Ovary (tissue), 9 donors: Measurements from ENCODE around the gene SECTM1. TPM values are rescaled to one million over a fixed set of nuclear protein-coding genes. Genes with fewer than 3 reads are reported as not detected.

ENCODE experiments used
- DNase-seq, 5 donors: peaks; one replicate each; pipeline ENCODE4 v3.0.0-alpha.2; 2019 to 2020
- H3K27ac ChIP-seq, 2 donors: fragments of 200-600 bp; one replicate each; pipeline versions ENCODE4 v1.5.1 to v1.8.0; 2019 to 2022
- H3K27me3 ChIP-seq: fragments of 200-600 bp; one replicate; pipeline ENCODE4 v1.8.0; 2022
- H3K36me3 ChIP-seq: fragments of 200-600 bp; sonication (generic); one replicate; pipeline ENCODE4 v1.5.1; 2019
- H3K4me1 ChIP-seq: one replicate; pipeline ENCODE4 v1.8.1; 2013; ENCODE audit warnings: mild to moderate bottlenecking, moderate library complexity; ENCODE audit not compliant: insufficient read depth
- H3K4me3 ChIP-seq: fragments of 200-600 bp; sonication (generic); one replicate; pipeline ENCODE4 v1.5.1; 2017
- H3K9me3 ChIP-seq, 2 donors: fragments of 200-600 bp in 1 of 2; sonication (generic) in 1 of 2; one replicate each; pipeline versions ENCODE4 v1.5.1 to v1.8.1; 2013 to 2019; ENCODE audit warnings: mild to moderate bottlenecking in 1 of 2, moderate library complexity in 1 of 2
- EP300 ChIP-seq: sonication (generic); formaldehyde crosslinking; IDR thresholded peaks from one replicate; pipeline ENCODE4 v1.6.1; 2017; ENCODE audit warnings: antibody characterized with exemption
- POLR2A ChIP-seq: fragments of 450-650 bp; IDR thresholded peaks from one replicate; pipeline ENCODE4 v1.6.1; 2017; ENCODE audit warnings: antibody characterized with exemption, mild to moderate bottlenecking, moderate library complexity
- WGBS, 3 donors: extraction: QIAGEN DNeasy Blood & Tissue Kit in 1 of 3; methylation state at CpG; one replicate each; pipeline versions ENCODE4 v1.1.5 to v1.1.7; 2013 to 2017; 5-methylcytosine and 5-hydroxymethylcytosine counted together
- intact Hi-C, 4 donors: fragments of 100-400 bp; cut with DNase I; formaldehyde crosslinking; loops; one replicate each; pipeline versions ENCODE4 v1.11.0 to v1.15.1; 2022 to 2023
- polyA plus RNA-seq, 2 donors: library from polyadenylated mRNA; stranded (reverse); fragments of 200-250 nt in 1 of 2; fragments of 350-450 nt in 1 of 2; fragmentation: Illumina TruSeq in 1 of 2; extraction: RNeasy Lipid Tissue Mini Kit (QIAGEN cat#74804) in 1 of 2; gene quantifications; one replicate each; pipeline ENCODE4 v1.2.3, GENCODE V29; 2013 to 2014
- total RNA-seq, 7 donors: library from RNA; depleted of rRNA in 2 of 7; stranded (reverse); fragments of >200 nt in 2 of 7; fragmentation: NEBNext Ultra II Directional in 3 of 7; extraction: Animal tissue kit (Norgen Biotek cat#: 25700) in 3 of 7; gene quantifications; one replicate each; pipeline versions ENCODE4 v1.1.0 to v1.2.4, GENCODE V29; 2016 to 2023
- TF ChIP-seq, protein P1 (sequence below), 3 donors: fragments of 450-650 bp in 2 of 3; fragments of 200-600 bp in 1 of 3; IDR thresholded peaks; one replicate each; pipeline versions ENCODE4 v1.5.1 to v1.8.0; 2016 to 2022; ENCODE audit warnings: antibody characterized with exemption in 3 of 3, mild to moderate bottlenecking in 1 of 3
- donor health status: DM: no; HTN: no; CAD: no; lungs with moderate emphysema.
- donor health status: DM: no; HTN: no; CAD: no.
- donor health status: Bipolar disorder and iron deficiency.
- donor health status: DM: yes; HTN: yes; CAD: no.
- donor health status: DM: no; HTN: no; CAD: no.
- donor health status: DM: yes; HTN: yes; CAD: no.

The SECTM1 gene
- total and polyA plus RNA-seq, 9 donors, result 2.1 to 20.8 (median 7.9) TPM

GRCh38 chr17:82328141-82328993 lies 5.2 kb downstream of the SECTM1 start:
- TF ChIP-seq, protein P1, sequence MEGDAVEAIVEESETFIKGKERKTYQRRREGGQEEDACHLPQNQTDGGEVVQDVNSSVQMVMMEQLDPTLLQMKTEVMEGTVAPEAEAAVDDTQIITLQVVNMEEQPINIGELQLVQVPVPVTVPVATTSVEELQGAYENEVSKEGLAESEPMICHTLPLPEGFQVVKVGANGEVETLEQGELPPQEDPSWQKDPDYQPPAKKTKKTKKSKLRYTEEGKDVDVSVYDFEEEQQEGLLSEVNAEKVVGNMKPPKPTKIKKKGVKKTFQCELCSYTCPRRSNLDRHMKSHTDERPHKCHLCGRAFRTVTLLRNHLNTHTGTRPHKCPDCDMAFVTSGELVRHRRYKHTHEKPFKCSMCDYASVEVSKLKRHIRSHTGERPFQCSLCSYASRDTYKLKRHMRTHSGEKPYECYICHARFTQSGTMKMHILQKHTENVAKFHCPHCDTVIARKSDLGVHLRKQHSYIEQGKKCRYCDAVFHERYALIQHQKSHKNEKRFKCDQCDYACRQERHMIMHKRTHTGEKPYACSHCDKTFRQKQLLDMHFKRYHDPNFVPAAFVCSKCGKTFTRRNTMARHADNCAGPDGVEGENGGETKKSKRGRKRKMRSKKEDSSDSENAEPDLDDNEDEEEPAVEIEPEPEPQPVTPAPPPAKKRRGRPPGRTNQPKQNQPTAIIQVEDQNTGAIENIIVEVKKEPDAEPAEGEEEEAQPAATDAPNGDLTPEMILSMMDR (IDR thresholded peaks at IDR 0.05), result no peak
- TF ChIP-seq EP300, result no peak
- H3K4me1 ChIP-seq, result peaks cover 14% of the 10 kb centered on the region
- H3K27me3 ChIP-seq, result no peaks in the 10 kb centered on the region
- intact Hi-C loops, result loop anchor here in 2 of 4 donors (10.0 kb wide), 2 partner anchors 84 to 304 kb away; partner anchors contain the start of genes CENPX (in 1 of the 2) and LRRC45 (in 1 of the 2)
- no peak for DNase-seq
- WGBS, 3 donors, result 68 to 79% (median 75%) methylated on average over 26 to 28 of the region's 28 CpGs
- H3K27ac ChIP-seq, result no peak overlapping the region
- H3K9me3 ChIP-seq, result no peaks in the 10 kb centered on the region
- H3K36me3 ChIP-seq, result no peaks in the 10 kb centered on the region
- no peak overlapping the region for H3K4me3 ChIP-seq

GRCh38 chr17:82327757-82328140 lies 5.8 kb downstream of the SECTM1 start:
- intact Hi-C loops, result loop anchor here in 2 of 4 donors (10.0 kb wide), 2 partner anchors 83 to 303 kb away; partner anchors contain the start of genes CENPX (in 1 of the 2) and LRRC45 (in 1 of the 2)
- H3K4me1 ChIP-seq, result peaks cover 11% of the 10 kb centered on the region
- H3K27me3 ChIP-seq, result no peaks in the 10 kb centered on the region
- no peak overlapping the region for H3K4me3 ChIP-seq
- H3K27ac ChIP-seq, result no peak overlapping the region
- DNase-seq, result no peak
- no peaks in the 10 kb centered on the region for H3K36me3 ChIP-seq
- no peaks in the 10 kb centered on the region for H3K9me3 ChIP-seq
- TF ChIP-seq EP300, result no peak
- TF ChIP-seq, protein P1 (IDR thresholded peaks at IDR 0.05), result no peak
- no peak for TF ChIP-seq POLR2A
- WGBS, 3 donors, result 64 to 84% (median 73%) methylated on average over 16 of the region's 16 CpGs

GRCh38 chr17:82327289-82327688 lies 6.3 kb downstream of the SECTM1 start:
- TF ChIP-seq POLR2A (no peak), EP300 (no peak)
- TF ChIP-seq, protein P1 (IDR thresholded peaks at IDR 0.05), result no peak
- Histone ChIP-seq H3K9me3 (no peaks in the 10 kb centered on the region), H3K27me3 (no peaks in the 10 kb centered on the region), H3K4me3 (no peak overlapping the region), H3K4me1 (peaks cover 9% of the 10 kb centered on the region), H3K27ac (no peak overlapping the region), H3K36me3 (no peaks in the 10 kb centered on the region)
- no peak for DNase-seq
- intact Hi-C loops, result loop anchor here in 2 of 4 donors (10.0 kb wide), 2 partner anchors 82 to 302 kb away; partner anchors contain the start of genes CENPX (in 1 of the 2) and LRRC45 (in 1 of the 2)
- WGBS, 3 donors, result 65 to 81% (median 77%) methylated on average over 15 of the region's 15 CpGs

- Histone ChIP-seq H3K4me3 (no peak overlapping the region), H3K36me3 (no peaks in the 10 kb centered on the region), H3K27me3 (no peaks in the 10 kb centered on the region), H3K4me1 (peaks cover 7% of the 10 kb centered on the region), H3K27ac (no peak overlapping the region), H3K9me3 (no peaks in the 10 kb centered on the region)
- no peak for DNase-seq
- 84 to 89% (median 88%) methylated on average over 28 to 30 of the region's 30 CpGs for WGBS, 3 donors
- TF ChIP-seq POLR2A, result no peak
- no peak for TF ChIP-seq EP300
- TF ChIP-seq, protein P1 (IDR thresholded peaks at IDR 0.05), result no peak
- intact Hi-C loops, result loop anchor here in 2 of 4 donors (10.0 kb wide), 2 partner anchors 81 to 301 kb away; partner anchors contain the start of genes CENPX (in 1 of the 2) and LRRC45 (in 1 of the 2)
These were observed 8.0 kb downstream of the SECTM1 start for GRCh38 chr17:82325286-82326180.
